AML-193 (cell line): ENCODE measurements around the gene RAPGEF3.
A peak's percentile ranks its signal among the peaks of the same experiment; 100 is the strongest.

Experiments
- DNase-seq, 2 experiments: peaks; one replicate each; lab custom pipeline; 2025; lab: John Stamatoyannopoulos, UW

RAPGEF3 gene

GRCh38 chr12:47775100-47775911 lies 16.6 kb upstream of the RAPGEF3 start:
- DNase-seq: peak; percentile 74 to 77

- no peak for DNase-seq
Observed at GRCh38 chr12:47774663-47775062, 16.0 kb upstream of the RAPGEF3 start.

- no peak for DNase-seq
Observed at GRCh38 chr12:47773858-47774580, 15.3 kb upstream of the RAPGEF3 start.

- peak; percentile 30 to 41 for DNase-seq
Observed at GRCh38 chr12:47773062-47773857, 14.6 kb upstream of the RAPGEF3 start, which contains the start of gene SLC48A1. TSS of gene SLC48A1 (plus strand) at chr12:47773238. CDS start at chr12:47773305, 67 bp downstream.

GRCh38 chr12:47772738-47773061 lies 14.0 kb upstream of the RAPGEF3 start:
- DNase-seq: no peak

GRCh38 chr12:47772094-47772660 lies 13.5 kb upstream of the RAPGEF3 start:
- DNase-seq: no peak

- no peak for DNase-seq
Observed at GRCh38 chr12:47771304-47771703, 12.6 kb upstream of the RAPGEF3 start.

- DNase-seq: peak; percentile 82 to 90
Observed at GRCh38 chr12:47770086-47770726, 11.5 kb upstream of the RAPGEF3 start.

GRCh38 chr12:47769234-47770085 lies 10.8 kb upstream of the RAPGEF3 start:
- no peak for DNase-seq

GRCh38 chr12:47768323-47768811 lies 9.7 kb upstream of the RAPGEF3 start:
- DNase-seq: no peak

GRCh38 chr12:47767216-47767724 lies 8.6 kb upstream of the RAPGEF3 start:
- DNase-seq: peak; percentile 58 to 73

GRCh38 chr12:47766502-47767215 lies 8.0 kb upstream of the RAPGEF3 start:
- DNase-seq: no peak

GRCh38 chr12:47763481-47764346 lies 5.0 kb upstream of the RAPGEF3 start:
- DNase-seq: no peak

GRCh38 chr12:47762850-47763465 lies 4.3 kb upstream of the RAPGEF3 start:
- DNase-seq: no peak

GRCh38 chr12:47758584-47758833 lies 171 bp downstream of the RAPGEF3 start:
- no peak for DNase-seq

- DNase-seq: no peak
Observed at GRCh38 chr12:47757840-47758583, 668 bp downstream of the RAPGEF3 start.

- DNase-seq: no peak
Observed at GRCh38 chr12:47757364-47757839, 1.3 kb downstream of the RAPGEF3 start.
